C4-2B (cell line): Measurements from ENCODE around the gene GRIP1.

Experiments
- CTCF ChIP-seq: fragments of 450-650 bp; conservative IDR thresholded peaks from 2 replicates; pipeline ENCODE4 v1.5.1; 2017; ENCODE audit warnings: mild to moderate bottlenecking
- ZFX ChIP-seq: fragments of 450-650 bp; IDR thresholded peaks from 2 replicates; pipeline ENCODE4 v1.6.1; 2017

GRCh38 chr12:66662179-66662578 is 16.7 kb downstream of the GRIP1 start:
- TF ChIP-seq CTCF (no peak), ZFX (no peak)
